Measurements from ENCODE around the gene ATP8A1.

The ATP8A1 gene

GRCh38 chr4:42554072-42554471, 102.8 kb downstream of the ATP8A1 start:
- Histone ChIP-seq H3K36me3 (replicated peaks; ENCODE audit: low read depth, low read length) (no peaks in the 10 kb centered on the region), H3K9me3 (ENCODE audit: insufficient read depth, low read length) (no peaks in the 10 kb centered on the region), H3K27ac (ENCODE audit: low read length) (no peak overlapping the region), H3K79me2 (ENCODE audit: low read length) (no peaks in the 10 kb centered on the region), H3K4me1 (ENCODE audit: low read length) (no peaks in the 10 kb centered on the region), H3K4me3 (ENCODE audit: low read length) (no peak overlapping the region), H3K4me2 (ENCODE audit: low read length) (no peak overlapping the region), H2AFZ (ENCODE audit: low read depth, low read length) (no peak overlapping the region), H3K27me3 (ENCODE audit: low read depth, low read length) (no peaks in the 10 kb centered on the region), H4K20me1 (ENCODE audit: insufficient read depth, low read length) (no peaks in the 10 kb centered on the region), H3K9ac (ENCODE audit: low read length) (no peak overlapping the region)
- TF ChIP-seq, protein P1, sequence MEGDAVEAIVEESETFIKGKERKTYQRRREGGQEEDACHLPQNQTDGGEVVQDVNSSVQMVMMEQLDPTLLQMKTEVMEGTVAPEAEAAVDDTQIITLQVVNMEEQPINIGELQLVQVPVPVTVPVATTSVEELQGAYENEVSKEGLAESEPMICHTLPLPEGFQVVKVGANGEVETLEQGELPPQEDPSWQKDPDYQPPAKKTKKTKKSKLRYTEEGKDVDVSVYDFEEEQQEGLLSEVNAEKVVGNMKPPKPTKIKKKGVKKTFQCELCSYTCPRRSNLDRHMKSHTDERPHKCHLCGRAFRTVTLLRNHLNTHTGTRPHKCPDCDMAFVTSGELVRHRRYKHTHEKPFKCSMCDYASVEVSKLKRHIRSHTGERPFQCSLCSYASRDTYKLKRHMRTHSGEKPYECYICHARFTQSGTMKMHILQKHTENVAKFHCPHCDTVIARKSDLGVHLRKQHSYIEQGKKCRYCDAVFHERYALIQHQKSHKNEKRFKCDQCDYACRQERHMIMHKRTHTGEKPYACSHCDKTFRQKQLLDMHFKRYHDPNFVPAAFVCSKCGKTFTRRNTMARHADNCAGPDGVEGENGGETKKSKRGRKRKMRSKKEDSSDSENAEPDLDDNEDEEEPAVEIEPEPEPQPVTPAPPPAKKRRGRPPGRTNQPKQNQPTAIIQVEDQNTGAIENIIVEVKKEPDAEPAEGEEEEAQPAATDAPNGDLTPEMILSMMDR (IDR thresholded peaks at IDR 0.05; ENCODE audit: low read depth, low read length) = no peak
- no peak for TF ChIP-seq EZH2phosphoT487 (IDR thresholded peaks at IDR 0.05; ENCODE audit: low read depth)

- no peaks in the 10 kb centered on the region for H3K79me2 ChIP-seq (ENCODE audit: low read length)
- no peak overlapping the region for H3K4me3 ChIP-seq (ENCODE audit: low read length)
- H3K4me1 ChIP-seq (ENCODE audit: low read length) = no peaks in the 10 kb centered on the region
- H3K9ac ChIP-seq (ENCODE audit: low read length) = no peak overlapping the region
- peaks cover 4% of the 10 kb centered on the region for H3K36me3 ChIP-seq (replicated peaks; ENCODE audit: low read depth, low read length)
- no peak overlapping the region for H3K27ac ChIP-seq (ENCODE audit: low read length)
- no peaks in the 10 kb centered on the region for H3K9me3 ChIP-seq (ENCODE audit: insufficient read depth, low read length)
- H4K20me1 ChIP-seq (ENCODE audit: insufficient read depth, low read length) = no peaks in the 10 kb centered on the region
- no peak for TF ChIP-seq EZH2phosphoT487 (IDR thresholded peaks at IDR 0.05; ENCODE audit: low read depth)
- TF ChIP-seq, protein P1 (IDR thresholded peaks at IDR 0.05; ENCODE audit: low read depth, low read length) = no peak
- H2AFZ ChIP-seq (ENCODE audit: low read depth, low read length) = no peak overlapping the region
- no peaks in the 10 kb centered on the region for H3K27me3 ChIP-seq (ENCODE audit: low read depth, low read length)
- no peak overlapping the region for H3K4me2 ChIP-seq (ENCODE audit: low read length)
These were observed 107.0 kb downstream of the ATP8A1 start for GRCh38 chr4:42549896-42550295.

DNA sequence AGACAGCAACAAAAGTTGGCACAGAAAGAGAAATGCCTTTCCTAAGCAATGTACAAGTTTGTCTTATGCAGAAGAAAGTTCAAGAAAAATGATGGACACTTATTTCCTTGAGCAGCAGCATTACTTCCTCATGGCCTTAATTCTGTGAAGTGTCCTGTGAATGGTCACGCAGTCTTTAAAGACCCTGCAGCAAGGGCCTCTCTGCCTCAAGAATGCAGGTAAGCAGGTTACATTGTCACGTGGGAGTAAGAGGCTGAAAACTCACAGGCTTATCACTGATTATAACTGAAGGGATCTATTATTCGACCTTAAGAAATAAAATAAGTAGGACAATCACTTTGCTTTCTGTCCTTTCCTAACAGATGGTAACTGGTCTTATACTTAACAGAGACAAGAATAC, 109.1 kb downstream of the ATP8A1 start:
- TF ChIP-seq, protein P1 (IDR thresholded peaks at IDR 0.05; ENCODE audit: low read depth, low read length) = no peak
- TF ChIP-seq EZH2phosphoT487 (IDR thresholded peaks at IDR 0.05; ENCODE audit: low read depth) = no peak
- Histone ChIP-seq H3K27me3 (ENCODE audit: low read depth, low read length) (no peaks in the 10 kb centered on the region), H3K9ac (ENCODE audit: low read length) (no peak overlapping the region), H3K79me2 (ENCODE audit: low read length) (no peaks in the 10 kb centered on the region), H3K4me2 (ENCODE audit: low read length) (no peak overlapping the region), H3K4me3 (ENCODE audit: low read length) (no peak overlapping the region), H3K9me3 (ENCODE audit: insufficient read depth, low read length) (no peaks in the 10 kb centered on the region), H4K20me1 (ENCODE audit: insufficient read depth, low read length) (no peaks in the 10 kb centered on the region), H2AFZ (ENCODE audit: low read depth, low read length) (no peak overlapping the region), H3K36me3 (replicated peaks; ENCODE audit: low read depth, low read length) (peaks cover 5% of the 10 kb centered on the region), H3K27ac (ENCODE audit: low read length) (no peak overlapping the region), H3K4me1 (ENCODE audit: low read length) (no peaks in the 10 kb centered on the region)

DNA sequence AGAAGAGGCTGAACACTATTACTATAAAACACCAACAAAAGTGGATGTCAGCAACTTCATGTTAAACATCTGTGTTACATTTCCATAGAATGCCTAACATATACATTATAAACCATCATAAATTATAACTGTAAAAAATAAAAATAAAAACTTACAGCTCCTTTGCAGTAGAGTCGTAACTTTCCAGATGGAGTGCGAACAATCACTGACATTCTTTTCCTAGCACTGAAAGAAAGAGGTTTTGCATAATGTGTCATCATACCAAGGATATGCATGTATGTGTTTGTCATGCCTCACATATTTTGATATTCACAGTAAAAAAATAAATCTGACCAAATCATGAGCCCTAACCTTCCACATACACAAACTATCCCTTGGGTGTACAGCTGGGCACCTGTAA, 113.1 kb downstream of the ATP8A1 start:
- no peak overlapping the region for H3K4me2 ChIP-seq (ENCODE audit: low read length)
- no peaks in the 10 kb centered on the region for H3K27me3 ChIP-seq (ENCODE audit: low read depth, low read length)
- no peaks in the 10 kb centered on the region for H3K9me3 ChIP-seq (ENCODE audit: insufficient read depth, low read length)
- no peaks in the 10 kb centered on the region for H3K79me2 ChIP-seq (ENCODE audit: low read length)
- peaks cover 9% of the 10 kb centered on the region for H3K36me3 ChIP-seq (replicated peaks; ENCODE audit: low read depth, low read length)
- H2AFZ ChIP-seq (ENCODE audit: low read depth, low read length) = no peak overlapping the region
- H4K20me1 ChIP-seq (ENCODE audit: insufficient read depth, low read length) = no peaks in the 10 kb centered on the region
- no peak overlapping the region for H3K9ac ChIP-seq (ENCODE audit: low read length)
- H3K4me1 ChIP-seq (ENCODE audit: low read length) = no peaks in the 10 kb centered on the region
- H3K27ac ChIP-seq (ENCODE audit: low read length) = no peak overlapping the region
- no peak overlapping the region for H3K4me3 ChIP-seq (ENCODE audit: low read length)
- TF ChIP-seq, protein P1 (IDR thresholded peaks at IDR 0.05; ENCODE audit: low read depth, low read length) = no peak
- TF ChIP-seq EZH2phosphoT487 (IDR thresholded peaks at IDR 0.05; ENCODE audit: low read depth) = no peak

All from OCI-LY3 (cell line).